AML-193 (cell line): ENCODE results near the gene CLIC2.

Experiments
- DNase-seq, 2 experiments: peaks; one replicate each; lab custom pipeline; 2025; lab: John Stamatoyannopoulos, UW

CLIC2 gene

DNA sequence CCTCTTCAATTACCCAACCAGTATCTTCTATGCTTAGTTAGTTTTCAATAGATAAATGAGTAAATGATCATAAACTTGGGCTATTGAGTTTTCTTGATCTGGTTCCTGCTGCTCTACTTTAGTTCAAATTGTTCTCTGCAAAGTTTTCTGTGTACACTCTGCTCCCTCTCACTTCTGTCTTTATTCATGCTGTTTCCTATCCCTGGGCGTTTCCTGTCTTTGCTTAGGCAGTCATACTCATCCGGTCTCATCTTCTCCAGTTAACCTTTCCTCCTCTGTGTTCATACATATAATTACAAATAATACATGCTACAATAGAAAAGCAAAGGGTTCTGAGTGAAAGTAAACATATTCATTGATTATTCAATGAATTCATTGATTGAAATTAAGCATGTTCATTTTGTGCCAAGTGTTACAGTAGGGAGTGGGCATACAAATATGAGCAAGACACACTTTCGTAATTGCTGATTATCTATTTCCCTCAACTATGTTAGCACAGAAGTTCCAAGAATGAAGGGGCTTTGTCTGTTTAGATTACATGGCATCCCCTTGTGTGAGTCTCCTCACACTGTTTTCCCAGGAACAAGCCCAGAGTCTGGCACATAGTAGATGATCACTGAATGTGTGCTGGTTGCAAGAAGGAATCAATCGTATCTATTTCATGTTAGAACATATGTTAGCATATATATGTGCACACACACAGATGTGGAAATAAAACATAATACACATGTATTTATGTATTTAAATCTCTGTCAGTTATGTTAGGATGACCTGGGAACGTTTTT, 71.3 kb downstream of the CLIC2 start:
- peak; percentile 14 to 20 for DNase-seq

DNA sequence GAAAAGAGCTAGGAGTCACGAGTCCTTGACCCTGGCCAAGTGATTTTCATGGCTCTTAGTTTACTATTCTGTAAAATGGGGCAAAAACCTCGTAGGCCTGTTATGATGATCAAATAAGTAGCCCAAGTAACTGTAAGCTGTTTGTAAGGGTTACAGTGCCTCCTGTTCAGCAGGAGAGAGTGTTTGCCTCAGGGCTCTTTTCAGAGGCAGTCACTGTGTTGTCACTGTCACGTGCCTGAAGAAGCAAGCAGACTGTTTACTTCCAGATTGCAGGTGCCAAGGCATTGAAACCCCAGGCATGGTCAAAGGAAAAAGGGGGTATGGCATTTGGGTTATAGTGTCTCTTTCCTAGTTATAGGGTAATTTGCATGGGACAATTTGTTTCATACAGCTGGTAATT, 74.7 kb downstream of the CLIC2 start:
- DNase-seq: no peak

DNA sequence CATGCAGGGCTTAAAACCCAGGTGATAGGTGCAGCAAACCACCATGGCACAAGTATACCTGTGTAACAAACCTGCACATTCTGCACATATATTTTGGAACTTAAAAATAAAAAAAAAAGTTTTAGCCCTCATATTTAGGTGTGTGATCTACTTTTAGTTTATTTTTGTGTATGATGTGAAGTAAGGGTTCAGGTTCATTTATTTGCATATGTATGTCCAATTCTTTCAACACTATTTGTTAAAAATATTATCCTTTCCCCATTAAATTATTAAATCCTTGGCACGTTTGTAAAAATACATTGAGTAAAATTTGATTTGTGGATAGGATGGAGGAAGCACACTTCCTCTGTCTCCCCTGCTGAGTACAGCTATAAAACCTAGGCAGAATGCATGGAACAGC, 83.0 kb downstream of the CLIC2 start:
- no peak for DNase-seq

DNA sequence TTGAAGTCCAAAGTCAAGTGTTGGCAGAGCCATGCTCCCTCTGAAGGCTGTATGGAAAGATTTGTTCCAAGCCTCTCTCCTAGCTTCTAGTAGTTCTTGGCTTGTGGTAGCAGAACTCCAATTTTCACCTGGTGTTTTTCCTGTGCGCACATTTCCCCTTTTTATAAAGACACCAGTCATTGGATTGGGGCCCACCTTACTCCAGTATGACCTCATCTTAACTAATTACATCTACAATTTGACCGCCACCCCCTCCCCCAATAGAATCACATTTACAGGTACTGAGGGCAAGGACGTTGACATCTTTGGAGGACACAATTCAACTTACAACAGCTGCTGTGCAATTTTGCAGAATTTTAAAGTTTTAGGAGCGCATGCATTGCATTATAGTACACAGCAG, 86.9 kb downstream of the CLIC2 start:
- DNase-seq: no peak

DNA sequence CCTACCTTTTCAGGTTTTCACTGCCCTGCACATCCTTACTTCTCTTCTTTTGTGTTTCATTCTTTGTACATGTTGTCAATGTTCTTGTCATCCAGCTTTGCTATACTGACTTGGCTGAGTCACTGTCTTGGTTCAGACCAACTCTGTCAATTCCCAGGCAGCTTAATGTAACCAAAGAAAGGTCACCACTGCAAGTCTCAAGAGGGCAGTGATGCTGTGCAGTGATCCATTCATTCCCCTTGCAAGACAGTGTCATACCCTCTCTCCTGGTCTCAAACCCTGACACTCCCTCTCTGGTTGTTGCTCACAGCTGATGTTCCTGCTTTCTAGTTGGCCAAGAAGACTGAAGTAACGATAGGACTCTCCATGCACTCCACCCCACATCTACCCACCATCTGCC, 87.7 kb downstream of the CLIC2 start:
- DNase-seq: no peak

DNA sequence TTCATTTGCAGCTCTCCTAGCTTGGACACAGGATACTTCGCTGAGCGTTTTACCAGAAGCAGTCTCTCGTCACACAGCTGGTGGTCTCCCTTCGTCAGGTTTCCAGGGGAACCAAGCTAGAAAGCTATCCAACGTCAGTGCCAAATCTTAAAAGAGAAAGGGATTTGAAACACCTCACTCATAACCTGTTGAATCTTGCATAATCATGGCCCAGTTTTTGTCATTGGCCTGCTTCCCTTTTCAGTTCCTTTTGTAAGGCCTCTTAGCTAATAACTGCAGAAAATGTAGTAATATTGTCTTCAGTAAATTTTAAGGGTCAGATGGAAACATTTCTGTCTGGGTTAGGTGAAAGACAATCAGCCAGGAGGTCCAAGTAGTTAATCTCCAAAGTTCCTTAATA, 92.1 kb downstream of the CLIC2 start:
- DNase-seq: peak; percentile 76 to 83

DNA sequence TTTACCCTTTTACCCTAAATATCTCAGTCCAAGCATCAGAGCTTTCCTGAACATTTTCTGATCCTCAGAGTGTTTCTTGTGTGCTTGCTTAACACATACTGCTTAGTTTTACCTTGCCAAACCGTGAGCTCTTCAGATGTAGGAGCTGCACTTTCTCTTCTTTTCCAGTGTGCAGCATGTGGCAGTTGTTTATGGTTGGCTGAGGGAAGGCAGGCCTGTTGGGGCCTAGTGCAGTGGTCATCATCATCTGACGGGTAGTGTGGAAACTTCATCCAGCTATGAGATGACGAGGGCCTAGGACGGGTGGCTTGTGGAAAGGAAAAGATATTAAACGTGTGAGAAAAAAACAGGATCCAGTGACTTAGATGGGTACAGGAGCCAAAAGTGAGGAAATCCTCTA, 96.7 kb downstream of the CLIC2 start:
- DNase-seq: no peak

DNA sequence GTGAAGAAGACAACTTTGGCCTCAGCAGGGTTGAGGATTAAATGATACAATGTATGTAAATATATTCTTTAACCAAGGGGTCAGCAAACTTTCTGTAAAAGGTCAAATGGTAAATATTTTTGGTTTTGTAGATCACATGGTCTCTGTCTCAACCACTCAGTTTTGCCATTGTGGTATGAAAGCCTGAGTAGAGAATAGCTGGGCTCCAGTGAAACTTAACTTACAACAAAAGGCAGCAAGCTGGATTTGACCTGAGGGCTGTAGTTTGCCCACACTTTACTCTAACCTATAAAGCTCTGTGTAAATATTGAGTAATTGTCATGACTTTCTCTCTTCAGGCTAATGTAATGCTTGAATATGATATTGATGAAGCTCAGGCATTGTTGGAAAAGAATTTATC, 98.5 kb downstream of the CLIC2 start:
- no peak for DNase-seq

DNA sequence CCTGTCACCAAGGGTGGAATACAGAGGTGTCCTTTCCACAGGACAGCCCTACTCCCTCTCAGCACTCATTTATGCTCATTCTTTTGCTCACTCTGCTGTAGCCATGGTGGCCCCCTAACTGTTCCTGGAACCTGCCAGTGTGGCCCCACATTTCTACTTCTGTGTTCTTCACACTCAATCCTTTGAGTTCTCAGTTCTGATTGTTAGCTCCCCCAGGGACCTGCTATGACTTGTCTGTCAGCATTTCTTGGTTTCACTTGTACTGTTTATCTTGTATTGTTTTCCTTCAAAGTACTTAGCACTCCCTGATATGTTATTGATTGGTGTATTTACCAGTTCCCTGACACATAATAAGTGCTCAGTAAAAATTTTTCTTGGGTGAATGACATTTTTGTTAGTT, 103.3 kb downstream of the CLIC2 start:
- DNase-seq: no peak
